Activated naive CD4-positive, alpha-beta T cell (primary cell): Measurements from ENCODE around the gene VPS45.
"Not testable (repeated sequence)": the region's sequence is repeated elsewhere in the genome, so short reads cannot be mapped to it uniquely, and the experiment has no call there.

Source experiments
- DNase-seq, 4 experiments: peaks; one replicate each; lab custom pipeline; 2025; lab: John Stamatoyannopoulos, UW

VPS45 gene

GRCh38 chr1:150067184-150068108 is at the start of gene VPS45:
VPS45 (plus strand) TSS chr1:150067776; CDS start chr1:150067858, 82 bp downstream.
- DNase-seq = peak; percentile 48 to 61 (median 56)

GRCh38 chr1:150018165-150018564 is 49.4 kb upstream of the VPS45 start:
- DNase-seq = no peak

- no peak for DNase-seq
Measured at GRCh38 chr1:150020711-150021110, 46.9 kb upstream of the VPS45 start.

- no peak for DNase-seq
Measured at GRCh38 chr1:150021191-150021694, 46.3 kb upstream of the VPS45 start.

GRCh38 chr1:150022357-150022756 is 45.2 kb upstream of the VPS45 start:
- DNase-seq = no peak

- no peak for DNase-seq
Measured at GRCh38 chr1:150024156-150024555, 43.4 kb upstream of the VPS45 start.

- no peak for DNase-seq
Measured at GRCh38 chr1:150028322-150028721, 39.3 kb upstream of the VPS45 start.

- DNase-seq = no peak
Measured at GRCh38 chr1:150034336-150034735, 33.2 kb upstream of the VPS45 start.

- no peak for DNase-seq
Measured at GRCh38 chr1:150049926-150050325, 17.6 kb upstream of the VPS45 start.

- no peak for DNase-seq
Measured at GRCh38 chr1:150051089-150051373, 16.5 kb upstream of the VPS45 start.

- not testable (repeated sequence) for DNase-seq
Measured at GRCh38 chr1:150051905-150052412, 15.6 kb upstream of the VPS45 start.

GRCh38 chr1:150053926-150054325 is 13.7 kb upstream of the VPS45 start:
- DNase-seq = no peak

GRCh38 chr1:150055507-150055906 is 12.1 kb upstream of the VPS45 start:
- not testable (repeated sequence) for DNase-seq

GRCh38 chr1:150056407-150056806 is 11.2 kb upstream of the VPS45 start:
- DNase-seq = no peak

GRCh38 chr1:150060260-150060659 is 7.3 kb upstream of the VPS45 start:
- no peak for DNase-seq

- DNase-seq = no peak
Measured at GRCh38 chr1:150061632-150062101, 5.9 kb upstream of the VPS45 start.

GRCh38 chr1:150062113-150062512 is 5.5 kb upstream of the VPS45 start:
- DNase-seq = no peak

- DNase-seq = no peak
Measured at GRCh38 chr1:150065184-150065871, 2.2 kb upstream of the VPS45 start.

- DNase-seq = no peak
Measured at GRCh38 chr1:150066328-150066727, 1.2 kb upstream of the VPS45 start.

GRCh38 chr1:150066838-150067183 is 765 bp upstream of the VPS45 start:
- peak in 1 of 4 experiments; percentile 10 for DNase-seq

- DNase-seq = no peak
Measured at GRCh38 chr1:150068109-150068435, 496 bp downstream of the VPS45 start.

GRCh38 chr1:150069923-150070322 is 2.3 kb downstream of the VPS45 start:
- DNase-seq = no peak

GRCh38 chr1:150072959-150073358 is 5.4 kb downstream of the VPS45 start:
- DNase-seq = no peak
